Measurements from ENCODE around the gene ZRANB1.

GRCh38 chr10:124955868-124956267, 13.9 kb downstream of the ZRANB1 start:
- TF ChIP-seq CTCF (conservative IDR thresholded peaks at IDR 0.05 in 1 of 2, IDR thresholded peaks at IDR 0.05 in 1 of 2; ENCODE audit: low read depth in 1 of 2, low read length in 2 of 2) (no peak), EZH2 (IDR thresholded peaks at IDR 0.05; ENCODE audit: low read length, missing control alignments) (no peak)

Measured in fibroblast of lung (primary cell).